Natural killer cell (primary cell): Measurements from ENCODE around the gene SLC6A11. TPM values are rescaled to one million over a fixed set of nuclear protein-coding genes. Genes with fewer than 3 reads are reported as not detected.

Experiments used
- ATAC-seq, 3 donors: fragments of 150-1000 bp in 2 of 3; fragments of 200-7000 bp in 1 of 3; cut with Tn5 transposase; 1 replicate in 1 of 3; 2 replicates in 2 of 3; pipeline ENCODE4 v1.10.0; 2021; ENCODE audit warnings: mild to moderate bottlenecking in 2 of 3, moderate library complexity in 2 of 3
- DNase-seq, 2 donors: peaks; one replicate each; pipeline versions ENCODE4 v3.0.0 to v3.0.0-alpha.2; 2013 to 2021; ENCODE audit warnings: mixed read lengths in 1 of 2
- H3K27ac ChIP-seq: one replicate; pipeline ENCODE4 v1.5.1; 2013; ENCODE audit warnings: mild to moderate bottlenecking, low read length
- H3K27me3 ChIP-seq: one replicate; pipeline ENCODE4 v1.6.1; 2013; ENCODE audit warnings: low read length; ENCODE audit not compliant: control insufficient read depth, insufficient read depth
- H3K36me3 ChIP-seq: one replicate; pipeline ENCODE4 v1.6.1; 2013; ENCODE audit warnings: low read length; ENCODE audit not compliant: control insufficient read depth, insufficient read depth
- H3K4me1 ChIP-seq: one replicate; pipeline ENCODE4 v1.6.1; 2013; ENCODE audit warnings: low read length; ENCODE audit not compliant: control insufficient read depth, insufficient read depth
- H3K4me3 ChIP-seq: one replicate; pipeline ENCODE4 v1.5.1; 2013; ENCODE audit warnings: low read length
- H3K9me3 ChIP-seq: one replicate; pipeline ENCODE4 v1.6.1; 2013; ENCODE audit warnings: low read length; ENCODE audit not compliant: control insufficient read depth, insufficient read depth
- H3K27ac Mint-ChIP-seq, 2 donors: one replicate each; pipeline ENCODE4 v1.8.0; 2022; ENCODE audit warnings: mild to moderate bottlenecking in 2 of 2, mixed read lengths in 2 of 2, moderate library complexity in 1 of 2
- H3K27me3 Mint-ChIP-seq, 2 donors: one replicate each; pipeline ENCODE4 v1.8.0; 2022; ENCODE audit warnings: low read depth in 2 of 2, mixed read lengths in 2 of 2
- H3K36me3 Mint-ChIP-seq: one replicate; pipeline ENCODE4 v1.8.0; 2022; ENCODE audit warnings: mixed read lengths
- H3K4me1 Mint-ChIP-seq, 2 donors: one replicate each; pipeline ENCODE4 v1.8.0; 2022; ENCODE audit warnings: mixed read lengths in 2 of 2
- H3K4me3 Mint-ChIP-seq: one replicate; pipeline ENCODE4 v1.8.0; 2022; ENCODE audit warnings: mild to moderate bottlenecking, moderate library complexity, mixed read lengths
- H3K9me3 Mint-ChIP-seq, 2 donors: one replicate each; pipeline ENCODE4 v1.8.0; 2022; ENCODE audit warnings: mixed read lengths in 2 of 2
- CTCF ChIP-seq: fragments of 200-600 bp; IDR thresholded peaks from one replicate; pipeline ENCODE4 v1.8.0; 2022; ENCODE audit warnings: antibody characterized with exemption
- WGBS: methylation state at CpG from one replicate; pipeline ENCODE4 v1.1.7; 2013; ENCODE audit warnings: missing lambda C conversion rate; ENCODE audit not compliant: insufficient coverage; 5-methylcytosine and 5-hydroxymethylcytosine counted together
- intact Hi-C: fragments of 100-400 bp; cut with micrococcal nuclease; formaldehyde crosslinking; loops from one replicate; pipeline ENCODE4 v1.14.2; 2022
- total RNA-seq, 4 donors: library from RNA; stranded (reverse); fragments of 120-200 nt in 1 of 4; gene quantifications; one replicate each; pipeline versions ENCODE4 v1.2.3 to v1.2.4, GENCODE V29; 2013 to 2022

Gene SLC6A11
- total RNA-seq, 3 donors from 2014 or later (not counting 1 experiment from before 2014, with no cell fraction given) = not detected

- peaks cover 0 to 11% of the 10 kb centered on the region in 2 donors for H3K27me3 Mint-ChIP-seq
Measured at GRCh38 chr3:10927551-10927950, 111.5 kb downstream of the SLC6A11 start.

DNA sequence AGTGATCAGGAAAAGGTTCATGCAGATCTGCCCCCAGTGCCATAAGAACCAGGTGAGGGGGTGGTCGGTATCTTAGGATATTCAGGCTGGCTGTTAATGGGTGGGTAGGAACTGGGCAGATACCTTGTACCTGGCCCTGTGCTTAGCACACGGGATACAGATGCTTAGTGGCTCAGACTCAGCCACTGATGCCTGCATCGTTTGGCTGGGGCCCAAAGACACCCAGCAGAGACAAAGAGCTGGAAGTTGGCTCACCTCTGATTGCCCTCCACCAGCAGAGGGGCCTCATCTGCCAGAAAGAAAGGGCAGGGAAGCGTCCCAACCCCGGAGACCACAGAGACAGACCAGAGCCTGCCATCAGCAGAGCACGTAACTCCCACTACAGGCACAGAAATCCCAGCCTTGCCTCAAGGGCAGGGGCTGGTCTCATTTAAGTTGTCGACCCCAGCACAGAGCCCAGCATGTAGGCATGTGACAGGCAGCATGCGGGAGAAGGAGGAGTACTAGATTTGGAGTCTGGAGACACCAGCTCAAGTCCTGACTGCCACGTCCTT is 112.5 kb downstream of the SLC6A11 start:
- H3K4me1 ChIP-seq = no peaks in the 10 kb centered on the region
- Mint-ChIP-seq H3K4me1 (no peaks in the 10 kb centered on the region), H3K27me3 (peaks cover 0 to 9% of the 10 kb centered on the region in 2 donors), H3K27ac (no peak overlapping the region), H3K36me3 (no peaks in the 10 kb centered on the region), H3K4me3 (no peak overlapping the region), H3K9me3 (no peaks in the 10 kb centered on the region)
- H3K4me3 ChIP-seq = no peak overlapping the region
- H3K36me3 ChIP-seq = no peaks in the 10 kb centered on the region
- TF ChIP-seq CTCF = no peak
- no peaks in the 10 kb centered on the region for H3K27me3 ChIP-seq
- no peak for DNase-seq
- H3K27ac ChIP-seq = no peak overlapping the region
- intact Hi-C loops = no loop called here
- 66% methylated on average over 9 of the region's 9 CpGs for WGBS
- no peak for ATAC-seq
- H3K9me3 ChIP-seq = no peaks in the 10 kb centered on the region

More at GRCh38 chr3:10927551-10927950, 111.5 kb downstream of the SLC6A11 start:
- no peak for ATAC-seq
- TF ChIP-seq CTCF = no peak
- Histone ChIP-seq H3K4me1 (no peaks in the 10 kb centered on the region), H3K36me3 (no peaks in the 10 kb centered on the region), H3K4me3 (no peak overlapping the region), H3K27me3 (no peaks in the 10 kb centered on the region), H3K9me3 (no peaks in the 10 kb centered on the region), H3K27ac (no peak overlapping the region)
- no peak overlapping the region for H3K4me3 Mint-ChIP-seq
- H3K4me1 Mint-ChIP-seq = no peaks in the 10 kb centered on the region
- H3K27ac Mint-ChIP-seq = no peak overlapping the region
- WGBS = 91% methylated on average over 3 of the region's 4 CpGs
- no peak for DNase-seq
- intact Hi-C loops = no loop called here
- H3K9me3 Mint-ChIP-seq = no peaks in the 10 kb centered on the region
- no peaks in the 10 kb centered on the region for H3K36me3 Mint-ChIP-seq

GRCh38 chr3:10928961-10929471 is 113.0 kb downstream of the SLC6A11 start:
- no peak for ATAC-seq
- WGBS = 89% methylated on average over 16 of the region's 17 CpGs
- DNase-seq = no peak
- H3K36me3 Mint-ChIP-seq = no peaks in the 10 kb centered on the region
- no peaks in the 10 kb centered on the region for H3K9me3 Mint-ChIP-seq
- no peaks in the 10 kb centered on the region for H3K4me1 ChIP-seq
- no peaks in the 10 kb centered on the region for H3K4me1 Mint-ChIP-seq
- H3K27ac ChIP-seq = no peak overlapping the region
- intact Hi-C loops = no loop called here
- peaks cover 0 to 9% of the 10 kb centered on the region in 2 donors for H3K27me3 Mint-ChIP-seq
- H3K9me3 ChIP-seq = no peaks in the 10 kb centered on the region
- no peak overlapping the region for H3K4me3 ChIP-seq
- no peak overlapping the region for H3K27ac Mint-ChIP-seq
- no peaks in the 10 kb centered on the region for H3K27me3 ChIP-seq
- no peak overlapping the region for H3K4me3 Mint-ChIP-seq
- TF ChIP-seq CTCF = no peak
- no peaks in the 10 kb centered on the region for H3K36me3 ChIP-seq
